Neuronal stem cell (in vitro differentiated cells): ENCODE data around the gene TMC7. TPM values are rescaled to one million over a fixed set of nuclear protein-coding genes. Genes with fewer than 3 reads are reported as not detected.

Experiments used
- small RNA-seq: library from polyadenylated mRNA; stranded (forward); fragments of <200 nt; extraction: miRNeasy Mini kit (QIAGEN cat#:217004); gene quantifications from one replicate; pipeline ENCODE3, GENCODE V24; 2013; ENCODE audit not compliant: insufficient read depth

TMC7 gene

Small RNAs within 50 kb of the gene (small RNA-seq; reads per million reads assigned to genes)
- not detected for gene RNU6-1340P
